ENCODE data around the gene MDGA2. TPM values are rescaled to one million over a fixed set of nuclear protein-coding genes. Genes with fewer than 3 reads are reported as not detected.

MDGA2 gene
- total RNA-seq, 1 experiment from 2014 or later, result not detected

- TF ChIP-seq, protein P1, sequence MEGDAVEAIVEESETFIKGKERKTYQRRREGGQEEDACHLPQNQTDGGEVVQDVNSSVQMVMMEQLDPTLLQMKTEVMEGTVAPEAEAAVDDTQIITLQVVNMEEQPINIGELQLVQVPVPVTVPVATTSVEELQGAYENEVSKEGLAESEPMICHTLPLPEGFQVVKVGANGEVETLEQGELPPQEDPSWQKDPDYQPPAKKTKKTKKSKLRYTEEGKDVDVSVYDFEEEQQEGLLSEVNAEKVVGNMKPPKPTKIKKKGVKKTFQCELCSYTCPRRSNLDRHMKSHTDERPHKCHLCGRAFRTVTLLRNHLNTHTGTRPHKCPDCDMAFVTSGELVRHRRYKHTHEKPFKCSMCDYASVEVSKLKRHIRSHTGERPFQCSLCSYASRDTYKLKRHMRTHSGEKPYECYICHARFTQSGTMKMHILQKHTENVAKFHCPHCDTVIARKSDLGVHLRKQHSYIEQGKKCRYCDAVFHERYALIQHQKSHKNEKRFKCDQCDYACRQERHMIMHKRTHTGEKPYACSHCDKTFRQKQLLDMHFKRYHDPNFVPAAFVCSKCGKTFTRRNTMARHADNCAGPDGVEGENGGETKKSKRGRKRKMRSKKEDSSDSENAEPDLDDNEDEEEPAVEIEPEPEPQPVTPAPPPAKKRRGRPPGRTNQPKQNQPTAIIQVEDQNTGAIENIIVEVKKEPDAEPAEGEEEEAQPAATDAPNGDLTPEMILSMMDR (IDR thresholded peaks at IDR 0.05; ENCODE audit: insufficient read depth in 1 of 2, low read depth in 1 of 2, low read length in 1 of 2, severe bottlenecking in 1 of 2, unreplicated experiment in 1 of 2), result no peak
- no peaks in the 10 kb centered on the region for H3K4me1 Mint-ChIP-seq (ENCODE audit: low read depth, unreplicated experiment)
- DNase-seq, result no peak
- Histone ChIP-seq H3K27me3 (replicated peaks; ENCODE audit: control insufficient read depth, insufficient read depth, low read length) (no peaks in the 10 kb centered on the region), H3K4me3 (ENCODE audit: low read depth, low read length) (no peak overlapping the region), H3K4me1 (no peaks in the 10 kb centered on the region), H3K9me3 (no peaks in the 10 kb centered on the region), H3K36me3 (ENCODE audit: control insufficient read depth, insufficient read depth, low read length) (no peaks in the 10 kb centered on the region)
- no peak overlapping the region for H3K4me3 Mint-ChIP-seq (ENCODE audit: unreplicated experiment)
- no TSS peak for BruUV-seq (replicated peaks)
- POLR2A ChIA-PET, result no interaction called here
- CTCF ChIA-PET, result no interaction called here
- intact Hi-C loops (cut with micrococcal nuclease; ENCODE audit: unreplicated experiment), result no loop called here
- no peaks in the 10 kb centered on the region for H3K27me3 Mint-ChIP-seq (ENCODE audit: insufficient read depth, unreplicated experiment)
- no peaks in the 10 kb centered on the region for H3K36me3 Mint-ChIP-seq (ENCODE audit: insufficient read depth, unreplicated experiment)
- H3K9me3 Mint-ChIP-seq (ENCODE audit: unreplicated experiment), result no peaks in the 10 kb centered on the region
- no peak overlapping the region for H3K27ac Mint-ChIP-seq (ENCODE audit: unreplicated experiment)
These were observed 665.8 kb downstream of the MDGA2 start for GRCh38 chr14:47009615-47010014.

GRCh38 chr14:47008732-47009131 lies 666.7 kb downstream of the MDGA2 start:
- ChIA-PET CTCF (no interaction called here), POLR2A (no interaction called here)
- TF ChIP-seq, protein P1 (IDR thresholded peaks at IDR 0.05; ENCODE audit: insufficient read depth in 1 of 2, low read depth in 1 of 2, low read length in 1 of 2, severe bottlenecking in 1 of 2, unreplicated experiment in 1 of 2), result no peak
- no peak overlapping the region for H3K4me3 Mint-ChIP-seq (ENCODE audit: unreplicated experiment)
- no peaks in the 10 kb centered on the region for H3K4me1 Mint-ChIP-seq (ENCODE audit: low read depth, unreplicated experiment)
- no peaks in the 10 kb centered on the region for H3K27me3 Mint-ChIP-seq (ENCODE audit: insufficient read depth, unreplicated experiment)
- DNase-seq, result no peak
- intact Hi-C loops (cut with micrococcal nuclease; ENCODE audit: unreplicated experiment), result no loop called here
- no peaks in the 10 kb centered on the region for H3K27me3 ChIP-seq (replicated peaks; ENCODE audit: control insufficient read depth, insufficient read depth, low read length)
- no peaks in the 10 kb centered on the region for H3K36me3 Mint-ChIP-seq (ENCODE audit: insufficient read depth, unreplicated experiment)
- no peak overlapping the region for H3K4me3 ChIP-seq (ENCODE audit: low read depth, low read length)
- H3K9me3 ChIP-seq, result no peaks in the 10 kb centered on the region
- no peaks in the 10 kb centered on the region for H3K9me3 Mint-ChIP-seq (ENCODE audit: unreplicated experiment)
- H3K36me3 ChIP-seq (ENCODE audit: control insufficient read depth, insufficient read depth, low read length), result no peaks in the 10 kb centered on the region
- no TSS peak for BruUV-seq (replicated peaks)
- no peak overlapping the region for H3K27ac Mint-ChIP-seq (ENCODE audit: unreplicated experiment)
- H3K4me1 ChIP-seq, result no peaks in the 10 kb centered on the region

DNA sequence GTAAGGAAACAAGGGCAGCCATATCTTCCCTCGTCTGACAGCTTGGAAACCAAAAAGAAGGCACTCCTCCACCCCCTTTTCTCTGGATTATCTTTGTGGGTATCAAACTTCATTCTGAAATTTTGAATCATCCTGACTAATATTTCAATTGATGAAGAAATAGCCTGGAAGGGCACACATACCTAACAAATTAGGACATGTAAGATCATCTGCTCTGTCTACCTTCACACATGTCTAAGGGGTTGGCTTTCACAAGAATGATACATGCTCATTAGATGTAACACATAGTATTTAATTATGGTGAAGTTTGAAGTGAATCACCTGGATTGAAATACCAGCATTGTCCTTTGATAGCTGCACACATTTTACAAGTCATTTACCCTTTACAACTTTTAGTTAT lies 675.7 kb downstream of the MDGA2 start:
- Mint-ChIP-seq H3K4me1 (ENCODE audit: low read depth, unreplicated experiment) (no peaks in the 10 kb centered on the region), H3K27me3 (ENCODE audit: insufficient read depth, unreplicated experiment) (peaks cover 2% of the 10 kb centered on the region), H3K9me3 (ENCODE audit: unreplicated experiment) (no peaks in the 10 kb centered on the region), H3K36me3 (ENCODE audit: insufficient read depth, unreplicated experiment) (no peaks in the 10 kb centered on the region), H3K4me3 (ENCODE audit: unreplicated experiment) (no peak overlapping the region), H3K27ac (ENCODE audit: unreplicated experiment) (no peak overlapping the region)
- no peaks in the 10 kb centered on the region for H3K27me3 ChIP-seq (replicated peaks; ENCODE audit: control insufficient read depth, insufficient read depth, low read length)
- H3K9me3 ChIP-seq, result no peaks in the 10 kb centered on the region
- BruUV-seq (replicated peaks), result no TSS peak
- no peak overlapping the region for H3K4me3 ChIP-seq (ENCODE audit: low read depth, low read length)
- ChIA-PET CTCF (no interaction called here), POLR2A (no interaction called here)
- H3K4me1 ChIP-seq, result no peaks in the 10 kb centered on the region
- intact Hi-C loops (cut with micrococcal nuclease; ENCODE audit: unreplicated experiment), result no loop called here
- TF ChIP-seq, protein P1 (IDR thresholded peaks at IDR 0.05; ENCODE audit: insufficient read depth in 1 of 2, low read depth in 1 of 2, low read length in 1 of 2, severe bottlenecking in 1 of 2, unreplicated experiment in 1 of 2), result no peak
- no peak for DNase-seq
- H3K36me3 ChIP-seq (ENCODE audit: control insufficient read depth, insufficient read depth, low read length), result no peaks in the 10 kb centered on the region

All from Caco-2 (cell line).